HG03378 (cell line): ENCODE data around the gene MESP2.

ENCODE experiments used
- ATAC-seq: cut with Tn5 transposase; IDR thresholded peaks from one replicate; pipeline ENCODE4 v1.9.1; 2021; ENCODE audit warnings: mild to moderate bottlenecking, moderate library complexity; ENCODE audit not compliant: unreplicated experiment

The MESP2 gene

DNA sequence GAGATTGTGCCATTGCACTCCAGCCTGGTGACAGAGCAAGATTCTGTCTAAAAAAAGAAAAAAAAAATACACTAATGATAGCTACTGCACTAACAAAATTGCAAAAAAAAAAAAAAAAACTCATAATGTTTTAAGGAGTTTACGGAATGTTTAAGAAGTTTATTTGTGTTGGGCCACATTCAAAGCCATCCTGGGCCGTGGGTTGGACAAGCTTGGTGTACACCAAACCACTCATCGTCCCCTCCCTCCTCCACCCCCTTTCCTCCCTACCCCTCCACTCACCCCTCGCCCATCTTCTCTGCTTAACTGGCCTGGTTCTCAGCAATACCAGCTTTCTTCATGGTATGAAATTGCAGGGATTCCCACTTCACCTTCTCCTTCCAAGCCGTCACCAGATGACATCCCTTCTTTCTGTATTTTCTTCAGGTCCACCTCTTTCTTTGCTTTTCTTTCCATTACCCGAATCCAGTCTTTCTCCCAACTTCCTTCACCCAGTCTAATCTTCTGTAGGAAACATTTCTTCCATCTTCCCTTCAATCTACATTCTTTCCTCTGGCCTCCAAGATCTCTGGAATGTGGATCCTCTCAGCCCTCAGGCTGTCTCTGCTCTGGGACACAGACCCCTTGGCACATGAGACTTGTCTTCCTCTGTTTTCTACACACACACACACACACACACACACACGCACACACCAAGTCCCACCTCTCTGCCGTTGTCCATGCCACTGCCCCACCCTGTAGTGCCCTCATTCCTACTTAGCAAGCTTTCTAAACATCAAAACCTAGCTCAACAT lies 21.6 kb upstream of the MESP2 start:
- ATAC-seq = no peak

DNA sequence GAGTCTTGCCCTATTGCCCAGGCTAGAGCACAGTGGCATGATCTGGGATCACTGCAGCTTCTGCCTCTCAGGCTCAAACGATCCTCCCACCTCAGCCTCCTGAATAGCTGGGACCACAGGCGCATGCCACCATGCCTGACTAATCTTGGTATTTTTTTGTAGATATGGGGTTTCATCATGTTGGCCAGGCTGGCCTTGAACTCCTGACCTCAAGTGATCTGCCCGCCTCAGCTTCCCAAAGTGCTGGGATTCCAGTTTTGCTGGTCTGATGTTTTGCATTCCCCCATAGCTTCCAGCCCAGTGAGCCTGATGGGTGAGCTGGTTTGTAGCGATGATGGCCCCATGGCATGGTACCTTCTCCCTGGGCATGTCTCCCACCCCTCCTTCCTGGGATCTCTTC lies 20.4 kb upstream of the MESP2 start:
- ATAC-seq = no peak

DNA sequence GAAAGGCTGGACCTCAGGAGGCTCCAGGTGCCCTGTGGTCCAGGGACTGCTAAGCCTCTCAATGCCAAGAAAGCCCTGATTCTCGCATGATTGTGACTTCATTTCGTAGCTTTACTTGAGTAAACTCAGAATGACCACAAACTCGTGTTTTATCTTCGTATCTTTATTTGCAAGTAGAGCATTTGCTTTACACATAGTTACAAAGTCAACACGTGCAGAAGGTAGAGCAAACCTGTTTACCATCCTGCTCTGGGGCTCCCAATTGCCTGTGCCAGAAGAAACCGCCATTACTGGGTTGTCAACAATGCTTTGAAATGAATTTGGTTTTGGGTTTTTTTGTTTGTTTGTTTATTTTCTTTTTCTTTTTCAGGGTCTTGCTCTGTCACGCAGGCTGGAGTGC lies 19.2 kb upstream of the MESP2 start:
- ATAC-seq = no peak

DNA sequence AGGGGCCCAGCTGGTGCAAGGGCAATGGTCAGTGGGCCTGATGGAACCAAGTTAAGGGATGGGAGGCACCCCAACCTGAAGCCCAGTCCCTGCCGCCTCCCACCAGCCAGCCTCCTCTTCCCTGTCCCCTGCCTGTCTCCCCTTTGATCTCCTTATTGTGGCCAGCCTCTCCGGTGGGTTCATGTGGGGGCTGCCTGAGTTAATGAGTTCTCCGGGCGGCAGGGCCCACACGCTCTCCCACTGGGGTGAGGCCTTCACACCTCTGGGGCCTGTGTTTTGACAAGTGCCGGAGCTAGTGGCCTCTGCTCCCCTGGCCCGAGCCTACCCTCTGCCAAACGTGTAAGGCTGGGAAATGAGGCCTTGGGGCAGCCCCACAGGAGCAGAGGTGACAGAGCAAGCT lies 17.8 kb upstream of the MESP2 start:
- no peak for ATAC-seq

DNA sequence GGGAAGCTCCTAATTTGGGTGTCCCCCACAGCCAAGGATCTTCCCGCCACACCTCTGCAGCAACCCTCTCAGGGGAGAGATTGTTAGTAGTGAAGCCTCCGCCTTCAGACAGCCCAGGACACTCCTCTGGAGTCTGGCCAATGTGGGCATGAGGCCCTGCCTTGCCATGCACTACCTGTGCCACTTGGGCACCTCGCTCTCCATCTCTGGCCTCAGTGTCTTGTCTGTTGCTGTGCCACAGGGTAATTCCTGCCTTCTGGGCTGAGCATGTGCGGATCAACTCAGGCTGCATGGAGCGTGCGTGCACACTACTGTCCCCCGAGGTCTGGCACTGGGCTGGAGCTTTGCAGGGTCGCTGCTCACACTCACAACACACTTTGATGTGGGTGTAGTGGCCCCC lies 17.2 kb upstream of the MESP2 start:
- no peak for ATAC-seq

DNA sequence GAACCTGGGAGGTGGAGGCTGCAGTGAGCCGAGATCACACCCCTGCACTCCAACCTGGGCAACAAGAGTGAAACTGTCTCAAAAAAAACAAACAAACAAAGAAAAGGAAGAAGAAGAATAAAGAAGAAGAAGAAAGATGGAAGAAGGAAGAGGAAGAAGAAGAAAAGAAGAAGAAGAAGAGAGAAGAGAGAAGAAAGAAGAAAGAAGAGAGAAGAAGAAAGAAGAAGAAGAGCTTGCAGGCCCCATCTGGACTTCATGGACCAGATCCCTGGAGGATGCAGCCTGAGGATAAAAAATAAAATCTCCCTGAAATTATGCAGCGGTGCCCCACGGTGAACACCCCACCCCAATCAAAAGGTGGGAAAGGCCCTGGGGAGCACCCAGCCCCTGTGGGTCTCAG lies 16.3 kb upstream of the MESP2 start:
- no peak for ATAC-seq

DNA sequence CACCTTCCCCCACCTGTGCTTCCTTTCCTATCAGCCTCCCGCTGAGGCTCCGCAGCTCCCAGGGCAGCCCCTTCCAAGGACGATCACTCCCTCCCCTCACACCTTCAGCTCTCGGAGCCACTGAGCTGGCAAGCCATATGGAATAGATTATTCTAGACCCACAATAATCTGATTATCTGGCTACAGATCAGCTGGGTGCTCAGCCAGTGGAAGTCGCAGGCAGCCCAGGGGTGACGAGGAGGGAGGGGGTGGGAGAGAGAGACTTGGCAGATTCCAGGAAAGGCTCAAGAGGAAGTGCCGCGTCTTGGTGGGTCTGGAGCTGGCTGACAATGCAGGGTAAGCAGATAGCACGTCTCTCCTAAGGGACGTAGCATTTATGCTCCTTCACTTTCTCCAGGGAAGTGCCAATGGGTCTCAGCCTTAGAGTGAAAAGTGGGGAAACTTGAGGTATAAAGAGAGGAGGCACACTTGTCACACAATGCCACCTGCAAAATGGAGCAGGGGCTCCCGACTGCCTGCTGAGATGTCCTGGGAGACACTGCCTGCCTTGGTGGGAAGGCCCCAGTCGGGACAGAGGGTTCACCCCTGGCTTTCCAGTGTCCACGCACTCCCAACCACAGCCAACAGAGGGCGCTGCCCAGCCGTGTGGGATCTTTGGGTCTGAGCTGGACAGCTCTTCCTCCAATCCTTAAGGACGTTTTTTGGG lies 15.7 kb upstream of the MESP2 start:
- no peak for ATAC-seq

DNA sequence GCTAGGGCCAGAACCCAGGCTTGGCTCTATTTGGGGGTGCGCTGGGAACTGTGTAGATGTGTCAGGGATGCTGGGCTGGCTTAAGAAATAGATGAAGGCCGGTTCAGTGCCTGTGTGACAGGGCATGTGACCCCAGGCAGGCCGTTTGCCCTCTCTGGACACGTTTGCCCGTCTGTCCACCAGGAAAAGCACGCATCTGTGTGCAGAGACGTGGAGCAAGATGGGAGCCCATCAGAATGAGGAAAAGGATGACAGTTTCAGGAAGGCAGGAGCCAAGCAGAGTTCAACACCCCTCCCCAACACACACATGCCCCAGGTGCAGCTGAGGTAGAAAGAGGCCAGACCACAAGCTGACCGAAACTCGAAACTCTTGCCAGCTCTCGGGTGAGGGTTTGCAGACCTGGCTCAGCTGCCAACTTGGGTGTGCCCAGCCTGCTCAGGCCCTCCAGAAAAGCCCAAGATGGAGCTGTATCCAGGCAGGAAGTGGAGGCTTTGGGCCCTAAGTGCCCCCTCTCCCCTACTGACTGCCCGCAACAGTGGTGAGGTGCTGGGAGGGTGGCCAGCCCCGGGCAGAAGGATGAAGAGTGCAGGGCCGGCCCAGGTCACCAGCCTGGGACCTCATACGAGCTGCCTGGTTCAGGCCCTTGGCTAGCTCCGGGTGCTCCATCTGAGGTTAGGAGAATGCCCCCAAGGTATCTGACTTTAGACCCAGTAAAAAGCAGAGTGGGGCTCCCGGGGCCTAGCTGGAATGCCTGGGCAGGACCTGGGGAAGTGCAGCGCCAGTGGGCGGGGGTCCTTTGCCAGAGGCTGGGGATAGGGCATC lies 14.9 kb upstream of the MESP2 start:
- ATAC-seq = no peak

DNA sequence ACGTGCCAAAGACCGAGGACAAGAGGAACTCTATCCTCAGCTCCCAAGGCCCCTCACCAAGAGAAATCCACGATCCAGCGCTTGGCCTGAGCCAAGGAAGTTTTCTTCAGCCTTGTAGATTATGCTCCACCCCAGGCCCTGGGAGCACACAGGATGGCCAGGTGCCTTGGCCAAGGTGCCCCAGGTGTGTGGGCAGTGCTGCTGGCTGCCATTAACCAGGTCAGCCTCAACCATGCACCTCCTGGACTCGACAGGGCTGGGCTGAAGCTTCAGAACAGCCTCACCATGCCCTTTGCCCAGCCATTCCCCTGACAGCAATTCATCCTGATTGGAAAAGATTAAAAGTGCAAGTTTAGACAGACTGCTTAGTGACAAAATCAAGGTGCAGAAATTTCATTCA lies 14.2 kb upstream of the MESP2 start:
- ATAC-seq = no peak

DNA sequence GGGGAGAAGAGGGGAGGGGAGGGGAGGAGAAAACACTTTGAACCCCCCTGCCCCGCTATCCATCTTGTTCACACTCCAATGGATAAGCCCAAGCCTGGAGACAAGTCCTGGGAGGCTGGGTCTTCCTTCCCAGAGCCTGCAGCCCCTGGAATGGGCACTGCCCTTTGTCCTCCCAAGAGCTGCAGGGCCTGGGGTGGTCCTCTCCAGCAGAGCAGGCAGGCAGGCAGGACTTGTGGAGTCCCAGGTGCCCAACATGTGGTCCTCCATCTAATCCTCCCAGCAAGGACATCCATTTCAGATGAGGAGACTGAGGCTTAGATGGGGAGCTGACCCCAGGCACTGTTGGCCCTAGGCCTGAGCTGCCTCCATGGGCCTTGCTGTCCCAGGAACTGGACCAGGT lies 10.4 kb upstream of the MESP2 start:
- ATAC-seq = no peak

DNA sequence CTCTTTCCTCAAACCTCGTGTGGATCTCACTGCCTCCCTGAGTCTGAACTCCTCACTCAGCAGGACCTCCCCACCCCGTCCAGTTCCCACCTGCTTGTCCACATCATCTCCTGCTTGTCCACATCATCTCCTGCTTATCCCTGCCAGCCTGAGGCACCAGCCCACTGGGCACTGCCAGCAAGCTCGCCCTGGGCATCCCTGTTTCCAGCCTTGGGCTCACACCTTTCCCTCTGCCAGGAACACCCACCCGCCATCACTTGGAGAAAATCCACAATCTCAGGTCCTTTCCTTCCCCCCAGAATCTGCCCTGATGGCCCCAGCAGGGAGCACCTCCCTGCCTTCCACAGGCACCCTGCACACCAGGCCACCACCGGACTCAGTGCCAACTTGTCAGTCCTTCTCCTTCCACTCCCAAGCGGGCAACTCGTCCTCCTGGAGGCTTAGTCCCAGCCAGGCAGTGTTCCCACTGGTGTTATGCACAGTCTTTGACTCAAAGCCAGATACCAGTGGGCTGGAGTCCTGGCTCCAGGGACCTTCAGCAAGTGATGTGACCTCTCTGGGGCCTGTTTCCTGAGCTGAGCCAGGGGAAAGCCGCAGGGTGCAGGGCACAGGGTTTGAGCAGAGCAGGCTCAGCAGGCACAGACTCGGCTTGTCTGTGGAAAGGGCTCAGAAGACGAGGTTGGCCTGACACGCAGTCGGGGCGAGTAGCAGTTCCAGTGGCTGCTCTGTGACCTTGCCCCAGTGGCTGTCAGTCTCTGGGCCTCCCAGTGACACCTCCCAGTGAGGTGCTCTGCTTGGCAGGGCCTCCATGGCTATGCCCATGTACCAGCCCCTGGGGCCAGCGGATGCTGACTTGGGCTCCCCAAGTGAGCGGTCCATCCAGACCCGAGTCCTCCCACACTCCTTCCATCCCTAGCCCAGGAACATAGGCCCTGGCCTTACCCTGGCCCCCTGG lies 9.5 kb upstream of the MESP2 start:
- no peak for ATAC-seq

DNA sequence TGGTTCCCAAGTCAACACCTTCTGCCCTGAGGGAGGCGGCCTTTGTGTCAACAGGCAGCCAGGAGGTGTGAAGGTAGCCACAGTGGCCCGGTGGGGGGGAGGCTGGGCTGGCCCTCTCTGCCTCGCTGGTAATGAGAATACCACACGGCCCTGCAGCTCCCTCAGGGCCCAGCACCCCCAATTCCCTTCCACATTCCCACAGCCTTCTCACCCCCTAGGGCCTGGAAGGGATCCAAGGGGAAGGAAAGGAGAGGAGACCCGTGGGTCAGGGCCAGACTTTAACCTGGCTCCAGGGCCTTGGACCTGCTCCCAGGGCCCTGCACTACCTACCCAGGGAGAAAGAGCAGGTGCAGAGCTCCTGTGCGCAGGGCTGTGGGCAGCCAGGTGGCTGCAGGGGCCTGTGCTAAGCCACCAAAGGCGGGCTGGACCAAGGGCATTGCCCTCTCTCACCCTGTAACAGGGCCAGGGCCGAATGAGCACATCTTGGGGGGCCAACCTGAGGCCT lies 8.7 kb upstream of the MESP2 start:
- ATAC-seq = no peak

DNA sequence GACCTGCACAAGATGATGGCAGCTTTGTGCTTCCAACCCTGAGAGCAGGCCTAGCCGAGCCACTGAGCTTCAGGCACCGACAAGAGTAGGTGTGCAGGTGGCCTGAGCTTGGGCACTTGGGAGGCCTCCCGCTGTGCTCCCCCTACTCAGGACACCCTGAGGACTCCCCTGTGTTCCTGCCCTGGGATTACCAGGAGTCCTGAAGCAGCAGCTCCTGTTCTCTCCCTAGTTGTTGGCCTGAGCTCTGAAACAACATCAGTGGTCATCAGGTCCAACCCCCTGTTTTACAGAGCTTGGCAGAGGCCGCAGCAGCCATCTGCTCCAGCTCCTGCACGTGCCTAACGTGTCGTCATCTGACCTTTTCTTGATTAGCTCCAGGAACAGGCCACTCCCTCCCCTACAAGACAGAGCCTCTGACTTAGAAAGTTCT lies 8.0 kb upstream of the MESP2 start:
- ATAC-seq = no peak

DNA sequence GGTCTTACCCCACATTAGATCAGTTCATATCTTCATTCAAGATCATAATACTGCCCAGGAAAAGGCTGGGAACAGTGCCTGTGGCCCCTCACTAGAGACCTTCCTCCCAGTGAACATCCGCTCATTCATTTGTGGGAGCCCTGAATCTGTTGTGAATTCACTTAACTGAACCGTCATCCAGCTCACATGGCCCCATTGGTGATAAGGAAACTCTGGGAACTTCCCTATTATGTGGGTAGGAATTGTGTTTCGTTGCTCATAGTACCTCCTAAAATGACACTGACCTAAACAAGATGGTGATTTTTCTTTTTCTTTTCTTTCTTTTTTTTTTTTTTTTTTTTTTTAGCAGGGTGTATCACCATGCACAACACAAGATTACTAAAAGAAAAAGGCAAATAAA lies 6.8 kb upstream of the MESP2 start:
- ATAC-seq = no peak

DNA sequence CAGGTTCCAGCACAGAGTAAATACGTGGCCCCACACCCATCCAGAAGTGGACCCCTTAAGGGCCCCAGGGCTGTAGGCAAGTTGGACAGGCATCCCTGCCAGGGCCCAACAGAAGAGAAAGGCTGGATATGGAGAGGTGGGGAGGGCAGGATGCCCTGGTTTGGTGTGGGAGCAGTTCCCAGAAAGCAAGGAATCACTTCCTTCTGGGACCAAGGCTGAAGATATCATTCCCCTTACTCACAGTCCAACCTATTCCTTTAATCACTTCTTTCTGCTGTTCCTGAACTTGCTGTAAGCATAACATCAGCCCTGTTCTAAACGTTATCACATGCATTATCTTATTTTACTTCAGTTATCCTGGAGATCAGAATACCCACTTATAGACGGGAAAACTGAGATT lies 6.1 kb upstream of the MESP2 start:
- no peak for ATAC-seq

DNA sequence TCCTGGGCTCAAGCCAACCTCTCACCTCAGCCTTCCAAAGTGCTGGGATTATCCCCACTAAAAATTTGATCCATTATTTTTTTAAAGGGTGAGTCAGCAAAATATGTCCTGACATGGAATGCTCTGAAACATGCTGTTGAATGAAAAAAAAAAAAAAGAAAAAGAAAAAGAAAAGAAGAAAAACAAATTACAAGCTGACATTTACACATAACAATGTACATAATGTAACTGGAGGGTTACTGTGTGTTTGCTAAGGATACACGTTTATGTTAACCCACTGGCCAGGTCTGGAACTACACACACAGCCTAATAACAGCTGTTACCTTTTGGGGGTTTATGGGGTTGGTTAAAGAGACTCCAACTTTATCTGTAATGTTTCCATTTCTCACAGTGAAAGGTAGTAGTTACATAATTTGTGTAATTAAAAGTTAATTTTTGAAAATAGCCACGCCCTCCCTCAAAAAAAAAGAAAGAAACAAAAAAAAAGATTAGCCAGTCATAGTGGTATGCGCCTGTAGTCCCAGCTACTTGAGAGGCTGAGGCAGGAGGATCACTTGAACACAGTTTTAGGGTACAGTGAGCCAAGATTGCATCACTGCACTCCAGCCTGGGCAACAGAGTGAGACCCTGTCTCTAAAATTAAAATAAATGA lies 3.1 kb upstream of the MESP2 start:
- no peak for ATAC-seq

DNA sequence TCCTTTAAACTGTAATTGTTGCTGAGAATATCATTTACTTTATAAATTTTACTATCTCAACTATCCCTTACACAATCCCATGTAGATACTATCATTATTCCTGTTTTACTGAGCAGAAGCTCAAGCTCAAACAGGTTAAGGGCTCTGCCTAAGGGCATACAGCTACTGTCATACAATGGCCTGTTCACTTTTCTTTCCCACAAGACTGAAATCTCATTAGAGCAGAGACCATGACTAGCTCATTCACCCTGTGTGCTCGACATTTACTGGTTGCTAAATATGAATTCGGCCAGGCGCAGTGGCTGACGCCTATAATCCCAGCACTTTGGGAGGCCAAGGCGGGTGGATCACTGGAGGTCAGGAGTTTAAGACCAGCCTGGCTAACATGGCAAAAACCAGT lies 1.6 kb upstream of the MESP2 start:
- no peak for ATAC-seq

DNA sequence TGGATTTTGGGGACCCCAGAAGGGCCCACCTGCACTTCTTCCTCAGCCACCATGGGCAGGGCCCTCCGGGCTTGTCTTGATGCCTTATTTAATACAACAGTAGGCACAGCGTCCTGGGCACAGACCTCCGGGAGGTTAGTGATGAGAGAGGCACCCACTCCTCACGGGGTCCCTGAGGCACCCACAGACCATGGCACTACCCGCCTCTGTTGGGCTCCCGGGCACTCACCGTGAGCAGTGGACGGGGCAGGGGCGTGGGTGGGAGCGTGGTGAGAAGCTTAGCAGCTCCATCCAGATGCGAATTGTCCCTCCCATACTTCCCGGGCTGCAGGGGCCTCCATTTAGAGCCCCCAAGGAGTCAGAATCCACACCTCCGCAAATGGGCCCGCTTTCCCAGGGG lies 317 bp upstream of the MESP2 start:
- ATAC-seq = no peak

DNA sequence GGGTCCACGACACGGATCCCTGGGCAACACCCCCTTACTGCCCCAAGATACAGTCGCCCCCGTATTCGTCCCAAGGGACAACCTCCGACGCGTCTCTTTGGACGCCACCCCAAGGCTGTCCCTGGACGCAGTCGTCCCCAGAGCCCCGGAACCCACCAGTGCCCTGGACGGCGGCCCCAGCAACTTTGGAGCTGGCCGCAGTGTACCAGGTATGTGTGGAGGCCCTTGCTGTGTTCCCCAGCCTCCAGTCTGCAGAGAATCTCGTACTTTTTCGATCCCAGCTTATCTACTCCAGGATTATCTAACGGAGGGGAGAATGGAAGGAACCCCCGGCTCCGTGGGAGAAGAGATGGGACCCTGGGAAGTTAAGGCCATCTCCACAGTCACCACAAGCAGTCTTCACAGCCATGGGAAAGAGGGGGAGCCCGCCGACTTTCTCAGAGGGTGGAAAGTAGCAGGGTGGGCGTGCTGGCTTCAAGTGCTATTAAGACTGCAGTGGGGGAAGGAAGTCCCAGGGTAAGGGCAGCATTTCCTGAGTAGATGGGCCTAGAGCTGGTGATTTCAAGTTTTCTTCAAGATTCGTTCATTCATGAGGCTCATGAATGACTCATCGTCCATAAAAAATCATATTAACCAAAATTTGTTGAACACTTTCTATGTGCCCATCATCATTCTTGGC lies 1.1 kb downstream of the MESP2 start:
- ATAC-seq = no peak
